CD4-positive, alpha-beta T cell treated with Interleukin-17A for 1 hour (primary cell): ENCODE results near the gene C16orf96.

Experiments used
- DNase-seq: peaks from one replicate; pipeline ENCODE4 v3.0.0-alpha.2; 2020

Gene C16orf96

DNA sequence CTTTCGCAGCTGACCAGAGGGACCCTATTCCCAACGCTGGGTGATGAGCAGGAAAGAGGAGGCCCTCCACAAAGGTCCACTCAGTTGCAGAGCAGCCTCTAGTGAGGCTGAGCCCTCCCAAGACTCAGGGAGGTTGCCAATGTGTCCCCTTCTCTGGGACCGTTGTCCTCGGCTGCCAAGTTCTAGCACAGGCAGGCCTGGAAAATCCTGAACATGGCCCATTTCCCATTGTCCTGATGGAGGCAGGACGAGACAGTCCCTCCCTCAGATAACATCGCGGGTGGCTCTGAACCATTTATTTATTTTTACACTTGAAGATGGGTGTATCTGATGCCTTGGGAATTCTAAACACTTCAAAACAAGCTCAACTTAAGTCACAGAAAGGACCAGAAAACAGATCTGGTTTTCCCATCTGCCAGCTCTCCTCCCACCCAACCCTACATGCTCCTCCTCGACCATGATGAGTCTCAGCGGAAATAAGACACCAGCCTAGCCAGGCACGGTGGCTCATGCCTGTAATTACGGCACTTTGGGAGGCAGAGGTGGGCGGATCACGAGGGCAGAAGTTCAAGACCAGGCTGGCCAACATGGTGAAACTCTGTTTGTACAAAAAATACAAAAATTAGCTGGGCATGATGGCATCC lies 30.4 kb upstream of the C16orf96 start:
- DNase-seq, result no peak

- no peak for DNase-seq
Measured at GRCh38 chr16:4529085-4530060, 26.8 kb upstream of the C16orf96 start.

DNA sequence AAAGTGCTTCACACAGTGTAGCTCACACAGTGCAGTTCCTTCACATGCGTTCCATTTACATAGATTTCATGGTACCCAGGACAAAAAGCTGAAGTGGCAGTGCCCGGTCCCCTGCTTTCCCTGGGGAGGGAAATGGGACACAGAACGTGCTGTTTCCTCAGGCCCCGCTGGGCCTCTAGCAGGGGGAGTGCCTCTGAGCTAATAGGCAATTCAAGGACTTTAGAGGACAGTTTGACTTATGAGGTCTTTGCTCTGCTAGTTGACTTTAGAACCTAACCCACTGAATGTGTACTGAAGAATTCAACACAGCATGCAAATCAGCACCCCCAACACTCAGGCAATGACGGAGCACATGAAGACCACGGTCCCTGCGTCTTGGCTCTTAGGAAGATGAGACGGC lies 24.3 kb upstream of the C16orf96 start:
- no peak for DNase-seq

DNA sequence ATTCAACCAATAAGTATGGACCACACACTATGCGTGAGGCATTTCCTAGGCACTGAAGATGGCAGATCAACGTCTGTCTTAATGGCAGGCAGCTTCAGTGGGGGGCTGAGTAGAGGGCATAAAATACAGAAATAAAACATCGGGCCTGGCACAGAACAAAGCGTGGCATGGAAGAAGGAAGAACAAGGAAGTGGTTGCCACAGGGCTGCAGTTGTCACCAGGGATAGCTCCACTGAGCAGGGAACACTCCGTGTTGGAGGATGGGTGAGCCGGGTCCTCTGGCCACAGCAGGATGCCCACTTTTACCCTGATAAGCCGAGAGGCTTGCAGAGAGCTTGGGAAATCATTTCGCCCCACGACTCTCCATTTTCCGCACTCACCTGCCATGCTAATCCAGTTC lies 23.9 kb upstream of the C16orf96 start:
- no peak for DNase-seq

DNA sequence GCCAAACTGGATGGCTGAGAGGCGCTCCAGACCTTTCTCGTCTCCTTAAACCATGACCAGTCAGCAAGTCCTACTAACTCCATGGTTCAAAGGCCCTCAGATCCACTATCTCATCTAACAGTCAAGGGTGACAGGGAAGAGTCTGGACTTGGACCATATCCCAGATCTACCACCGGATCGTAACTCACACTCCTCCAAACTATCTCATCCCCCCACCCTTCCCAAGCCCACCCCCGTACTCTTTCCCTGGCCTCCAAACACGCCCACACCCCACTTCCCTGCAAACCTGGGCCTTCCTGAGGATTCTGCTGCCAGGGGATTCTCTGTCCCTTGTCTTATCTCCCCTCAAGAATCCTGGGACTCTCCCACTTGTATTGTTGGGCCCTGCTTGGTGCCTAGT lies 22.6 kb upstream of the C16orf96 start:
- DNase-seq, result no peak

DNA sequence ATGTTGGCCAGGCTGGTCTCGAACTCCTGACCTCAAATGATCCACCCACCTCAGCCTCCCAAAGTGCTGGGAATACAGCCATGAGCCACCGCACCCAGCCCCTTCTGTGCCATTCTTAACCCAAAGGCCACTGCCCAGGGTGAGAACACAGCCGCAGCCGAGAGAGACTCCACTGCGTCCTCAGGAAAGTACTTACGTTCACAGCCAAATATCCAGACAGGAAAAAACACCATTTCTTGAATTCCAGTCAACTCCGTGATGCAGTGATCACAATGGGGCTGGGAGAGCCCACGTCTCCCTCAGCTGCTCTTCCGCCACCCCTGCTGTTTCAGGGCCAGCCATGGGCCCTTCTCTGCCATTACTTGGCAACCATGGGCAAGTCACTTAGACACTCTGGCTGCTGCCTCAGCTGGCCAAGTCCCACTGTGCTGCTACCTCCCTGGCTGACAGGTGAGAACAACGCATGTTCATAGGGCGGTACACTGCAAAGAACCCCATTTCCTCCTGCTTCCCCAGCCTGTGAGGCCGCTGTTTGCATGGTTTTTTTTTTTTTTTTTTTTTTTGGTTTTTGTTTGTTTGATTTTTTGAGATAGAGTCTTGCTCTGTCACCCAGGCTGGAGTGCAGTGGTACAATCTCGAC lies 21.9 kb upstream of the C16orf96 start:
- DNase-seq, result peak; percentile 43

- no peak for DNase-seq
Measured at GRCh38 chr16:4535627-4536108, 20.5 kb upstream of the C16orf96 start.

DNA sequence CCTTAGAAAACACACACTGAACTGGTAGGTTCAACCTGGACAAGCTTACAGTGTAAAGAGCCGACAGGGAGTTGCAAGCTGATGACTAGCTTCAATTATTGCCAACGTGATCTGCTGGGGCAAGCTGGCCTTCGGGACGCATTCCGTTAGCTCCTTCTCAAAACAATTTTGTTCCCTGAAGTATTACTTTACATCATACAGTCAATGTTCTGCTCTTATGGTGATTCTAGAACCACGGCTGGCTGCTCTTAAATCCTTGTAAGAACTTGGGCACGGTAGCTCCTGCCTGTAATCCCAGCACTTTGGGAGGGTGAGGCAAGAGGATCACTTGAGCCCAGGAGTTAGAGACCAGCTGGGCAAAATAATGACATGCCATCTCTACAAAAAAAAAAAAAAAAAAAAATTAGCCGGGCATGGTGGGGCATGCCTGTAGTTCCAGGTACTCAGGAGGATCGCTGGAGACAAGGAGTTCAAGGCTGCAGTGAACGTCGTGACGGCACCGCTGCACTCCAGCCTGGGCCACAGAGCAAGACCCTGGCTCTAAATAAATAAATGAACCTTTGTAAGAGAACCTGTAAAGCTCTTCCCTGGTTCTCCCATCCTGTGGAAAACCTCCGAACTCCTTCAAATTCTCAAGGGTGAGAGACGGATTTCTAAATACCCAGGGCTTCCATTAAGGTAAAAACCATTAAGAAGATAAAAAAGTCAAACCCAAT lies 19.6 kb upstream of the C16orf96 start:
- DNase-seq, result no peak

DNA sequence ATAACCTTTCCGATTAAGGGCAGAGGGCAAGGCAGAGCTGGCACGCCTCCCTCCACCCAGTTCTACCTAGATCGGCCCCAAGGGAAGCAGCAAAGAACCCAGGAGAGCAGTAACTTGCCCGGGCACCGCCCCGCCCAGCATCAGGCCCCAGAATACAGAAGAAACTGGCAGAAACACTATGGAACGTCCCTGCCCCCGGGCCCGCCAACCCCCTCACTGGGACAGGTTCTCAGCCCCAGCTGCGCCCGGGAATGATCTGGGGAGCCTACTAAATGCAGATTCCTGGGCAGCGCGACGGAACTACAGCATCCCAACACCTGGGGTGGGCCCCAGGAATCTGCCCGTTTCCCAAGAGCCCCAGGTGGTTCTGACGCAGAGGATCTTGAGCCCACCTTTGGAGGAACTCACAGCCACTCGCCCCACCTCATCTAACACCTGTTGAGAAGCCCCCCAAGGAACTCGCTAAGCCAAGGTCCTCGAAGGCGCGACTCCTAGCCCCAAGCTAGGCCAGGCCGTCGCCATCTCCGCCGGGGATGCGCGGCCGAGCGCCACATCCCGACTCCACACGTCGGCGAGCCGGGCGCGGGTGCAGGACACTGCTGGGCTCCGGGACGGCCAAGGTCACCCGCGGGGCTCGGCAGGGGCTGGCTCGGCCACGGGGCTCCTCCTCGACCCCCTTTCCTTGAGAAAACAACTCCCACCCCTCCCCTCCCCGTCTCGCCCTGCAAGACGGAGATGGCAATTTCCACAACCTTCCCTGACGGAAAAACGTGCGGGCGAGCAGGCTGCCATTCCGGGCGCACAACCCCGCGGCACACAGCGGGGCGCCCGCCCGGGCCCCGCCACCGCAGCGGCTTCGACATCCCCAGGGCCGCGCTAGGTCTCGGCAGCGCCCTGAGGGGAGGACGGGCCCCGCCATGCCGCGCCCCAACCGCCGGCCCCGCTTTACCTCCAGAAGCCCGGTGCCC lies 18.5 kb upstream of the C16orf96 start:
- no peak for DNase-seq

- peak; percentile 96 for DNase-seq
Measured at GRCh38 chr16:4538350-4539235, 17.5 kb upstream of the C16orf96 start, which contains the start of gene CDIP1. Gene CDIP1, minus strand, starts transcription at chr16:4538773. Its CDS starts 24,643 bp downstream, at chr16:4514130.

GRCh38 chr16:4539716-4540284 lies 16.3 kb upstream of the C16orf96 start:
- DNase-seq, result no peak

GRCh38 chr16:4544473-4544872 lies 11.7 kb upstream of the C16orf96 start:
- DNase-seq, result no peak

- no peak for DNase-seq
Measured at GRCh38 chr16:4548124-4548523, 8.0 kb upstream of the C16orf96 start.

DNA sequence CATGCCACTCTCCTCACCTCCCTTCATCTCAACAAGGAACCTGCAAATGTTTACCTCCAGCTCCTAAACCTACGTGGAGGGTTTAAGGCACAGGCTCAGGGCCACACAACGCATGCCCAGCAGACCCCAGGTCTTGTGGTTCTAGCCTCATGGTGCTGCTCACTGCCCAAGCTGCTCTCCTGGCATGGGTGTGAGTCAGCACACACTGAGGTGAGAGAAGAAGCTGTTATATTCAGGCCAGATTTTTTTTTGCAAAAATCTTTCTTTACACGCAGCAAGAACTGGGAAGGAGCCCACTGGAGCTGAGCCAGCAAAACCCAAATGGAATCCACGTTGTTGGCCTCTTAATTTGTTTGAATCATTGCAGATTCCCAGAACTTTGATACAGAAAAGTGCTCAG lies 5.5 kb upstream of the C16orf96 start:
- no peak for DNase-seq

DNA sequence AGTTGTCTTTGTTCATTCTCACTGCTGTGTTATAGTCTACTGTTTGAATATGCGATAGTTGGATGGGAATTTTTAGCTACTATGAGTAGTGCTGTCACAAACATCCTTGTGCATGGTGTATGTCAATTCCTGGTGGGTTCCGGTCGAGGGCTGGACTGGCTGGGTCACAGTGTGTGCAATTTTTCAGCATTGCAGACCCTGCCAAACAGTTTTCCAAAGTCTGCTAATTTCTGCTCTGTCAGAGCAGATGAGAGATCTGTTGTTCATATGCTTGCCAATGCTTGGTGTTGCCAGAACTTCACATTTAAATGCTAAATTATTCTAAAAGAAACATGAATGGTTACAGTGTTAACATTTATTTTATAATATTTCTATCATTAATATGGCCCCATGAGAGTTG lies 3.6 kb upstream of the C16orf96 start:
- no peak for DNase-seq

- no peak for DNase-seq
Measured at GRCh38 chr16:4556580-4556979, 440 bp downstream of the C16orf96 start.

DNA sequence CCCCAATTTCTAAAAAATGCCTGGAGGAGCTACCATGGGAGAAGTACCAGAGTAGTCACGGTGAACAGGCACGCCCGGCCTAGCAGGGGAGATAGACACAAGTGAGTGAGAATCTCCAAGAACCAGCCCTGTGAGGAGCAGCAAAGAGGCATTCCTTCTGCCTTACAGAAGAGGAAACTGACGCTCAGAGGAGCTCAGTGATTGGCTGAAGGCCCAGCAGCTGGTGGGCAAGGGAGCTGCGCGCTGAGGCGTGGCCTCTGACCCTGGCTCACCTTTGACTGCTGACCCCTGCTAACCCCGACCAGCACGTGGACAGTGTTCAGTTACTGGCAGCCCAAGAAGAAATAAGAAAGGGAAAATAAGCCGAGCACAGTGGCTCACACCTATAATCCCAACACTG lies 1.8 kb downstream of the C16orf96 start:
- DNase-seq, result no peak

GRCh38 chr16:4561596-4561995 lies 5.5 kb downstream of the C16orf96 start:
- no peak for DNase-seq

GRCh38 chr16:4564661-4565267 lies 8.6 kb downstream of the C16orf96 start:
- DNase-seq, result no peak

DNA sequence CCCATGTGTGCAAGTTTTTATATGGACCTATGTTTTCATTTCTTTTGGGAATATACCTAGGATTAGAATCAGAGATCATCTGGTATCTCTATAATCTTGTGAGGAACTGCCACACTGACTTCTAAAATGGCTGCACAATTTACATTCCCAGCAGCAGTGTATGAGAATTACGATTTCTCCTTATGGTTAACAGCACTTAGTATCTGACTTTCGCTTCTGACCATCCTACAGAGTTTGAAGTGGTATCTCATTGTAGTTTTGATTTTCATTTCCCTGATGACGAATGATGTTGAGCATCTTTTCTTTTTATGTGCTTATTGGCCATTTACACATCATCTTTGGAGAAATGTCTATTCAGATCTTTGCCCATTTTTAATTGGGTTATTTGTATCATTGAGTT lies 10.0 kb downstream of the C16orf96 start:
- DNase-seq, result no peak
